BLaER1 (cell line): ENCODE data around the gene TSPAN33.
"Not testable (repeated sequence)": the region's sequence is repeated elsewhere in the genome, so short reads cannot be mapped to it uniquely, and the experiment has no call there.

Experiments used
- H3K27ac ChIP-seq: shearing (Covaris generic); formaldehyde crosslinking; 2 replicates; pipeline ENCODE4 v1.8.1; 2022
- H3K27me3 ChIP-seq: shearing (Covaris generic); formaldehyde crosslinking; 2 replicates; pipeline ENCODE4 v1.8.1; 2022
- H3K36me3 ChIP-seq: shearing (Covaris generic); formaldehyde crosslinking; 2 replicates; pipeline ENCODE4 v1.8.1; 2022
- H3K4me1 ChIP-seq: shearing (Covaris generic); formaldehyde crosslinking; 2 replicates; pipeline ENCODE4 v1.8.1; 2022
- H3K4me2 ChIP-seq: shearing (Covaris generic); formaldehyde crosslinking; 2 replicates; pipeline ENCODE4 v1.8.1; 2022
- H3K4me3 ChIP-seq: shearing (Covaris generic); formaldehyde crosslinking; 2 replicates; pipeline ENCODE4 v1.8.1; 2022
- H3K9ac ChIP-seq: shearing (Covaris generic); formaldehyde crosslinking; 2 replicates; pipeline ENCODE4 v1.8.1; 2022
- H3K9me3 ChIP-seq: shearing (Covaris generic); formaldehyde crosslinking; 2 replicates; pipeline ENCODE4 v1.8.1; 2022
- H4K20me1 ChIP-seq: shearing (Covaris generic); formaldehyde crosslinking; 2 replicates; pipeline ENCODE4 v1.8.1; 2022
- Cebpa-rat ChIP-seq: shearing (Covaris generic); IDR thresholded peaks from 2 replicates; pipeline ENCODE4 v1.8.1; 2022

TSPAN33 gene

DNA sequence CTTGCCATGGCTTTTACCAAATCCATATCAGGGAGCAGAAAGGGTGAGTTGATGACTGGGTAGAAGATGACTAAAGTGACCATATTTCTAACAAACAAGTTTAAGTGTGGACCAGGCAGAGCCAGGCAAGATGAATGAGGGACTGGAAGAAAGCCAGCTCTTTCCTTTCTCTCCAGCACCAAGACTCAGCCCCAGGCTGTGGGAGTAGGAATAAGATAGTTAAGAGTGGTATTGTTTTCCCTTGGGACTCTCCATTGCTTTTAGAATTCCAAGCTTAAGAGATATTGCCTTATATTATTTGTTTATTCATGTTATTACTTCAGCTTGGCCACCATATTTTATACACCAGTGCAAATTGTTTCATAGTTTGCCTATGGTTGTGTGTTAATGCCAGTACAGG lies 28.8 kb upstream of the TSPAN33 start:
- Histone ChIP-seq H3K36me3 (no peaks in the 10 kb centered on the region), H3K27ac (no peak overlapping the region), H3K9me3 (peaks cover 29% of the 10 kb centered on the region), H3K27me3 (no peaks in the 10 kb centered on the region), H3K9ac (no peak overlapping the region), H4K20me1 (no peaks in the 10 kb centered on the region), H3K4me2 (no peak overlapping the region), H3K4me3 (no peak overlapping the region), H3K4me1 (no peaks in the 10 kb centered on the region)
- TF ChIP-seq Cebpa-rat, result no peak

- Histone ChIP-seq H3K27ac (no peak overlapping the region), H3K9me3 (peaks cover 45% of the 10 kb centered on the region), H3K4me2 (no peak overlapping the region), H3K36me3 (no peaks in the 10 kb centered on the region), H3K27me3 (no peaks in the 10 kb centered on the region), H3K9ac (no peak overlapping the region), H3K4me3 (no peak overlapping the region), H4K20me1 (no peaks in the 10 kb centered on the region), H3K4me1 (peaks cover 16% of the 10 kb centered on the region)
- TF ChIP-seq Cebpa-rat, result no peak
Observed at GRCh38 chr7:129118182-129118581, 26.3 kb upstream of the TSPAN33 start.

GRCh38 chr7:129118976-129119375 lies 25.5 kb upstream of the TSPAN33 start:
- no peak overlapping the region for H3K9ac ChIP-seq
- peaks cover 45% of the 10 kb centered on the region for H3K9me3 ChIP-seq
- no peak overlapping the region for H3K4me2 ChIP-seq
- peaks cover 22% of the 10 kb centered on the region for H3K4me1 ChIP-seq
- no peaks in the 10 kb centered on the region for H4K20me1 ChIP-seq
- TF ChIP-seq Cebpa-rat, result no peak
- H3K27me3 ChIP-seq, result no peaks in the 10 kb centered on the region
- H3K36me3 ChIP-seq, result no peaks in the 10 kb centered on the region
- no peak overlapping the region for H3K27ac ChIP-seq
- no peak overlapping the region for H3K4me3 ChIP-seq

DNA sequence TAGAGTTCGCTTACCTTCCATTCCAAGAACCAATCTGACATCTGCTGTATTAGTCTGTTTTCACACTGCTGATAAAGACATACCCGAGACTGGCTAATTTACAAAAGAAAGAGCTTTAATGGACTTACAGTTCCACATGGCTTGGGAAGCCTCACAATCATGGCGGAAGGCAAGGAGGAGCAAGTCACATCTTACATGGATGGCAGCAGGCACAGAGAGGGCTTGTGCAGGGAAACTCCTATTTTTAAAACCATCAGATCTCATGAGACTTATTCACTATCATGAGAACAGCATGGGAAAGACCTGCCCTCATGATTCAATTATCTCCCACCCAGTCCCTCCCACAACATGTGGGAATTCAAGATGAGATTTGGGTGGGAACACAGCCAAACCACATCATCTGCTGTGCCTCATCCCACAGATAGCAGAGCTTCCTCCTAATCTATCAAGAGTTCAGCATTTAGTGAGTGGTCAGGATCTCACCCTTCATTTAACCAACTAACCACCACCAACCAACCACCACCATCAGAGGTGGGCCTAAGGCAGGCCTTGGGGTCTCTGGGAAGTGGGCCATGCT lies 22.9 kb upstream of the TSPAN33 start:
- H3K9ac ChIP-seq, H4K20me1 ChIP-seq, H3K36me3 ChIP-seq, H3K27me3 ChIP-seq: not testable (repeated sequence)
- Histone ChIP-seq H3K9me3 (peaks cover 35% of the 10 kb centered on the region), H3K4me3 (peak overlapping the region; percentile 39; the same call in 1 of the 2 replicates), H3K4me2 (peak overlapping the region; percentile 36), H3K4me1 (peaks cover 22% of the 10 kb centered on the region), H3K27ac (peak overlapping the region; percentile 40; the same call in 1 of the 2 replicates)

DNA sequence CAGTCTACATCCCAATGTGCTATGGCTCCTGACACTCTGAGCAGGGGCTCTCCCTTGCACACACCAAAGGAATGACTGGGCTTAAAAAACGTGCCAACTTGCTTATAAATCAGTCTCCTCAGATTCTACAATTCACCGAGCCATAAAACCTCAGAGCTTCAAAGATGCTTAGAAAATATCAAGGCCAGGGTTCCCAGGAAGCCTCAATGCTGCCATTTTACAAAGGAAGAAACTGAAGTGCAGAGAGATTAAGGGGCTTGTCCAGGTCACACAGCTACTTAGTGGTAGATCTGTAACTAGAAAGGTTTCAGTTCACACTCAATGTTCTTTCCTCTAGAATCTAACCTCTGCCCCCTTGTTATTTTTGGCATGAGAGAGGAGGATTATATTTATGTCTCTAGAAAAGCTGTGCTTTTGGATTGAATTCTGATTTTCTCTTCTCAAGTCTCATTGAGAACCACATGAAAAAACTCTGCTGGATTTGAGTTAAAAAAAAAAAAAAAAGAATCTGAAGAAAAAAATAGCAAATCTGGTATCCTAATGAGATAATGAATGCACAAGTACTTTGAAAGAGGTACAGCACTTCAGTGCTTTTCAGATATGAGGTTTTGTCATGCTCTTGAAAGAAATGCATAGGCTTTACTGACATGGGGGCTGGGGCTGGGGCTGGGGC lies 22.3 kb upstream of the TSPAN33 start:
- Histone ChIP-seq H3K4me2 (peak overlapping the region; percentile 36), H3K9me3 (peaks cover 35% of the 10 kb centered on the region), H3K36me3 (no peaks in the 10 kb centered on the region), H3K9ac (no peak overlapping the region), H3K4me1 (peaks cover 22% of the 10 kb centered on the region), H4K20me1 (no peaks in the 10 kb centered on the region), H3K27me3 (no peaks in the 10 kb centered on the region), H3K27ac (peak overlapping the region; percentile 40), H3K4me3 (peak overlapping the region; percentile 39; the same call in 1 of the 2 replicates)
- TF ChIP-seq Cebpa-rat, result no peak

DNA sequence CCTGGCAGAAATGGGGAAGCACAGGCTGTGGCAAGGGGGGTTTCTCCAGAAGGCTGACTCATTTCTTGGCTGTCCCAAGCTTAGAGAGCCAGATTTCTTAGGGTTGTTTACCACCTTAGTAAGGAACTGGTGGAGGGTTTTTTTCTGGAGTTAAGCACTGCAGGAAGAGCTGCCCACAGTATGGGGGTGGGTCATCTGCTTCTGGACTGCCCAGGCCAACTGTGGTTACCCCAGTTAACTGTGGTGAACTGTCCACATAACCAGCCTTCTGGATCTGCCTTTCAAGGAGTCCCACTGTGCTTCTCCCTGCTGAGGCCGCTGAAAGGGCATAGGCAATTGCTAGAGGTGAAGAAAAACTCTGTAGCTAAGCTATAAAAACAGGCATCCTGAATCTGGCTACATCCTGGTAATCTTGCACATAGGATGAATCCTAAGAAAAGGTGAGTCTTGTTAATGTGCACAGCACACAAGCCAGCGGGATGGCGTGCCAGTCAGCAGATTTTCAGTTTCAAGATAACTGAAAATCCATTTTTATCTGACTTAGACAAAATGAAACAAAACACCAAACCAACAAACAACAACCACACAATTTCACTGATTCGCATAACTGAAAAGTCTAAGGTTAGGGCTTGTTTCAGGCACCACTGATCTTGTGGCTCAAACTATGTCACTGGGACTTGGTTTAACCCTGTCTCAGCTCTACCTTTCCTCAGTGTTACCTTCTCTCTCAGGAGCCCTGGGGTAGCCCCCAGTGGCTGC lies 21.6 kb upstream of the TSPAN33 start:
- Histone ChIP-seq H3K27me3 (no peaks in the 10 kb centered on the region), H3K9ac (no peak overlapping the region), H4K20me1 (no peaks in the 10 kb centered on the region), H3K27ac (peak overlapping the region; percentile 18), H3K4me1 (peaks cover 22% of the 10 kb centered on the region), H3K36me3 (no peaks in the 10 kb centered on the region), H3K4me2 (peak overlapping the region; percentile 36), H3K4me3 (no peak overlapping the region), H3K9me3 (peaks cover 35% of the 10 kb centered on the region)
- TF ChIP-seq Cebpa-rat, result no peak

GRCh38 chr7:129123510-129123857 lies 21.0 kb upstream of the TSPAN33 start:
- Histone ChIP-seq H4K20me1 (no peaks in the 10 kb centered on the region), H3K9ac (no peak overlapping the region), H3K4me3 (no peak overlapping the region), H3K27ac (no peak overlapping the region; the same call in 1 of the 2 replicates), H3K36me3 (no peaks in the 10 kb centered on the region), H3K4me1 (peaks cover 22% of the 10 kb centered on the region), H3K9me3 (peaks cover 35% of the 10 kb centered on the region), H3K4me2 (peak overlapping the region; percentile 36), H3K27me3 (no peaks in the 10 kb centered on the region)
- TF ChIP-seq Cebpa-rat, result no peak

GRCh38 chr7:129126314-129126713 lies 18.2 kb upstream of the TSPAN33 start:
- Histone ChIP-seq H3K27me3 (no peaks in the 10 kb centered on the region), H3K4me2 (no peak overlapping the region), H4K20me1 (no peaks in the 10 kb centered on the region), H3K27ac (no peak overlapping the region), H3K4me1 (peaks cover 22% of the 10 kb centered on the region), H3K9ac (no peak overlapping the region), H3K9me3 (peaks cover 9% of the 10 kb centered on the region), H3K36me3 (no peaks in the 10 kb centered on the region), H3K4me3 (no peak overlapping the region)
- TF ChIP-seq Cebpa-rat, result no peak

DNA sequence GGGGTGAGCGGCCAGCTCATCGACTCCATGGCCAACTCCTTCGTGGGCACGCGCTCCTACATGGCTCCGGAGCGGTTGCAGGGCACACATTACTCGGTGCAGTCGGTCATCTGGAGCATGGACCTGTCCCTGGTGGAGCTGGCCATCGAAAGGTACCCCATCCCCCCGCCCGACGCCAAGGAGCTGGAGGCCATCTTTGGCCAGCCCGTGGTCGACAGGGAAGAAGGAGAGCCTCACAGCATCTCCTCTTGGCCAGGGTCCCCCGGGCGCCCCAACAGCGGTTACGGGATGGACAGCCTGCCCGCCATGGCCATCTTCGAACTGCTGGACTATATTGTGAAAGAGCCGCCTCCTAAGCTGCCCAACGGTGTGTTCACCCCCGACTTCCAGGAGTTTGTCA lies 17.4 kb upstream of the TSPAN33 start:
- Histone ChIP-seq H3K27me3 (no peaks in the 10 kb centered on the region), H3K4me1 (peaks cover 16% of the 10 kb centered on the region), H3K9ac (no peak overlapping the region), H3K9me3 (0 out of 2 replicates have a peak, but pooled peaks cover under 1% of the 10 kb centered on the region), H3K27ac (no peak overlapping the region), H4K20me1 (no peaks in the 10 kb centered on the region), H3K4me3 (no peak overlapping the region), H3K36me3 (no peaks in the 10 kb centered on the region), H3K4me2 (no peak overlapping the region)
- no peak for TF ChIP-seq Cebpa-rat

- TF ChIP-seq Cebpa-rat, result no peak
- H3K4me2 ChIP-seq, result no peak overlapping the region
- H3K27me3 ChIP-seq, result no peaks in the 10 kb centered on the region
- H3K36me3 ChIP-seq, result no peaks in the 10 kb centered on the region
- H3K4me3 ChIP-seq, result no peak overlapping the region
- H3K27ac ChIP-seq, result no peak overlapping the region
- no peaks in the 10 kb centered on the region for H4K20me1 ChIP-seq
- H3K9ac ChIP-seq, result no peak overlapping the region
- H3K4me1 ChIP-seq, result peaks cover 11% of the 10 kb centered on the region
- no peaks in the 10 kb centered on the region for H3K9me3 ChIP-seq
Observed at GRCh38 chr7:129127601-129128000, 16.9 kb upstream of the TSPAN33 start.
